OCI-LY1 (cell line): ENCODE results near the gene MAN1B1.

Source experiments
- H2AFZ ChIP-seq: fragments of 200-600 bp; sonication (generic), shearing (Covaris generic); 2 replicates; pipeline ENCODE4 v1.6.0; 2014; ENCODE audit warnings: antibody characterized with exemption, mild to moderate bottlenecking, low read length
- H3F3A ChIP-seq: fragments of 200-600 bp; sonication (generic), shearing (Covaris generic); 2 replicates; pipeline ENCODE4 v1.6.0; 2014; ENCODE audit warnings: mild to moderate bottlenecking, antibody characterized with exemption, low read length, moderate library complexity; ENCODE audit not compliant: insufficient read depth
- H3K27ac ChIP-seq: fragments of 200-600 bp; sonication (generic); 2 replicates; pipeline ENCODE4 v1.5.1; 2014; ENCODE audit warnings: low read length, mixed run types, mild to moderate bottlenecking, low read depth; ENCODE audit not compliant: poor library complexity, severe bottlenecking
- H3K27me3 ChIP-seq: fragments of 200-600 bp; sonication (generic); 2 replicates; pipeline ENCODE4 v1.6.0; 2014; ENCODE audit warnings: antibody characterized with exemption, mild to moderate bottlenecking, low read length, moderate library complexity; ENCODE audit not compliant: insufficient read depth
- H3K36me3 ChIP-seq: fragments of 200-600 bp; sonication (generic); 2 replicates; pipeline ENCODE4 v1.6.1; 2014; ENCODE audit warnings: mild to moderate bottlenecking, antibody characterized with exemption, low read length, moderate library complexity, mixed read lengths; ENCODE audit not compliant: insufficient read depth
- H3K4me1 ChIP-seq: fragments of 200-600 bp; sonication (generic); 2 replicates; pipeline ENCODE4 v1.5.1; 2014; ENCODE audit warnings: mild to moderate bottlenecking, low read length, moderate library complexity; ENCODE audit not compliant: insufficient read depth, severe bottlenecking
- H3K4me2 ChIP-seq: fragments of 200-600 bp; sonication (generic), shearing (Covaris generic); 2 replicates; pipeline ENCODE4 v1.6.1; 2014; ENCODE audit warnings: low read length
- H3K4me3 ChIP-seq: fragments of 200-600 bp; sonication (generic); 2 replicates; pipeline ENCODE4 v1.5.1; 2014; ENCODE audit warnings: low read length, low read depth, mild to moderate bottlenecking, mixed read lengths; ENCODE audit not compliant: poor library complexity, severe bottlenecking
- H3K79me2 ChIP-seq: fragments of 200-600 bp; shearing (Covaris generic); 2 replicates; pipeline ENCODE4 v1.6.1; 2016; ENCODE audit warnings: mixed run types, low read length, mixed read lengths; ENCODE audit not compliant: insufficient read depth
- H3K9ac ChIP-seq: fragments of 200-600 bp; sonication (generic), shearing (Covaris generic); 2 replicates; pipeline ENCODE4 v1.6.1; 2014; ENCODE audit warnings: mild to moderate bottlenecking, low read length, mixed read lengths
- H3K9me2 ChIP-seq: fragments of 200-600 bp; sonication (generic), shearing (Covaris generic); 2 replicates; pipeline ENCODE4 v1.6.1; 2014; ENCODE audit warnings: low read depth, mild to moderate bottlenecking, low read length, mixed read lengths
- H3K9me3 ChIP-seq: fragments of 200-600 bp; shearing (Covaris generic); 2 replicates; pipeline ENCODE4 v1.6.1; 2014; ENCODE audit warnings: low read length, mixed read lengths
- H4K20me1 ChIP-seq: fragments of 200-600 bp; sonication (generic), shearing (Covaris generic); 2 replicates; pipeline ENCODE4 v1.6.0; 2016; ENCODE audit warnings: mild to moderate bottlenecking, low read length; ENCODE audit not compliant: insufficient read depth
- EZH2 ChIP-seq: fragments of 200-600 bp; sonication (generic), shearing (Covaris generic); IDR thresholded peaks from 2 replicates; pipeline ENCODE4 v1.8.0; 2017; ENCODE audit warnings: borderline replicate concordance, mixed run types, mild to moderate bottlenecking, antibody characterized with exemption, low read length, moderate library complexity, mixed read lengths
- TF ChIP-seq, protein P1 (sequence below): fragments of 200-600 bp; sonication (generic), shearing (Covaris generic); IDR thresholded peaks from 2 replicates; pipeline ENCODE4 v1.5.1; 2017; ENCODE audit warnings: mild to moderate bottlenecking, antibody characterized with exemption, low read length, moderate library complexity, mixed read lengths

Gene MAN1B1

DNA sequence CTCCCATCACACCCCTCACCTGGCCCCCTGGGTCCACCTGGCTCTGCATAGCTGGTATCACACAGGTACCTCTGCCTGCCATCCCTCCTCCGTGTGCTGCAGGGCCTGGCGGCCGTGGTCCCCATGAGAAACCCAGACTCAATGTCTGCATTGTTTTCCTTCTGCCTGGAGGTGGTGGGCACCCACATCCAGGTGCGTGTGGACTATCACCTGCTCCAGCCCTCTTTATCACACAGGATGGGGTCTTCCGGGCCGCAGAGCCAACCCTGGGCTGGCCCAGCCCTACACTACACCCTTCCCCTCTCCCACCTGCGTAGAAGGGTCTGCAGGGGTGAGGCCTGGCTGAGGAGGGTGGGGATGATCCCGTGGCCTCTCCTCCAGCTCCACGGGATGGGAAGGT, 47.9 kb upstream of the MAN1B1 start:
- H3K27ac ChIP-seq, result no peak overlapping the region
- no peaks in the 10 kb centered on the region for H3K4me1 ChIP-seq
- no peak overlapping the region for H3K9ac ChIP-seq
- no peaks in the 10 kb centered on the region for H3K79me2 ChIP-seq
- H3K9me3 ChIP-seq, result no peaks in the 10 kb centered on the region
- no peaks in the 10 kb centered on the region for H3F3A ChIP-seq
- no peak overlapping the region for H2AFZ ChIP-seq
- H3K27me3 ChIP-seq, result peaks cover 16% of the 10 kb centered on the region; the same call in 1 of the 2 replicates
- TF ChIP-seq, protein P1, sequence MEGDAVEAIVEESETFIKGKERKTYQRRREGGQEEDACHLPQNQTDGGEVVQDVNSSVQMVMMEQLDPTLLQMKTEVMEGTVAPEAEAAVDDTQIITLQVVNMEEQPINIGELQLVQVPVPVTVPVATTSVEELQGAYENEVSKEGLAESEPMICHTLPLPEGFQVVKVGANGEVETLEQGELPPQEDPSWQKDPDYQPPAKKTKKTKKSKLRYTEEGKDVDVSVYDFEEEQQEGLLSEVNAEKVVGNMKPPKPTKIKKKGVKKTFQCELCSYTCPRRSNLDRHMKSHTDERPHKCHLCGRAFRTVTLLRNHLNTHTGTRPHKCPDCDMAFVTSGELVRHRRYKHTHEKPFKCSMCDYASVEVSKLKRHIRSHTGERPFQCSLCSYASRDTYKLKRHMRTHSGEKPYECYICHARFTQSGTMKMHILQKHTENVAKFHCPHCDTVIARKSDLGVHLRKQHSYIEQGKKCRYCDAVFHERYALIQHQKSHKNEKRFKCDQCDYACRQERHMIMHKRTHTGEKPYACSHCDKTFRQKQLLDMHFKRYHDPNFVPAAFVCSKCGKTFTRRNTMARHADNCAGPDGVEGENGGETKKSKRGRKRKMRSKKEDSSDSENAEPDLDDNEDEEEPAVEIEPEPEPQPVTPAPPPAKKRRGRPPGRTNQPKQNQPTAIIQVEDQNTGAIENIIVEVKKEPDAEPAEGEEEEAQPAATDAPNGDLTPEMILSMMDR, result no peak
- H4K20me1 ChIP-seq, result no peaks in the 10 kb centered on the region
- no peaks in the 10 kb centered on the region for H3K9me2 ChIP-seq
- H3K4me3 ChIP-seq, result no peak overlapping the region
- no peaks in the 10 kb centered on the region for H3K36me3 ChIP-seq
- no peak overlapping the region for H3K4me2 ChIP-seq

DNA sequence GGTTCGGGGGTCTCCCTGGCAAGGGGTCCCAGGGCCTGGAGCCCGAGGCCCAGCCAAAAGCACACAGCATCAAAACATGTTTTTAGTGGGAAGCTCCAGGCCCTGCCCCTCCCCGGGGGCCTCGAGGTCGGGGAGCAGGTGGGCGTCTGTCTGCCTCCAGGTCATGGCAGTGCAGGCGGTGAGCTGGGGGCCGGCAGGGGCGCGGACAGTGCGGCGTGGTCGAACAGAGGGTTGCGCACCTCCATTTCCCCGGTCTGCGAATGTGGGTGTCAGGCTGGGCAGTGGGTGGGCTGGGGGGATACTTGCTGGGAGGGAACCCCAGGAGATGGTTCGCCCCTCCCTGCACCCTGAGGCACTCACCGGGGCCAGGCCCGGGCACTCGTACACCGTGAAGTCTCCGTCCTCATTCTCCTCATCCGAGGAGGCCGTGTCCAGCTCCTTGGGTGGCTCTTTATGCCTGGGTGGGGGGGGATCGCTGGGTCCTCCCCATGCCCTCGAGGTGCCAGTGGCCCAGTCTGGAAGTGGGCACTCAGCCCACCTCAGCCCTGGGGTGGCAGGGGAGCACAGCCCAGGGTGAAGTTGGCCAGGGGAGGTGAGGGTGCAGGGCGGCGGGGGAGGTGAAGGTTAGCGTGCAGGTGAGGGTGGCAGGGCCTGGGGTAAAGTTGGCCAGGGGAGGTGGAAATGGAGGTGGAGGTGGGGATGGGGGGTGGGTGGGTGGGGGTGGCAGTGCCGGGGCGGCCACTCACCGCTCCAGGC, 47.0 kb upstream of the MAN1B1 start:
- Histone ChIP-seq H3K27me3 (peaks cover 18% of the 10 kb centered on the region; the same call in 1 of the 2 replicates), H4K20me1 (no peaks in the 10 kb centered on the region), H3K9me2 (no peaks in the 10 kb centered on the region), H3K9ac (no peak overlapping the region), H3K9me3 (no peaks in the 10 kb centered on the region), H3K4me3 (no peak overlapping the region), H3K27ac (no peak overlapping the region), H3F3A (no peaks in the 10 kb centered on the region), H3K4me1 (no peaks in the 10 kb centered on the region), H2AFZ (no peak overlapping the region), H3K4me2 (no peak overlapping the region), H3K79me2 (no peaks in the 10 kb centered on the region), H3K36me3 (no peaks in the 10 kb centered on the region)
- TF ChIP-seq EZH2, result no peak
- TF ChIP-seq, protein P1, result no peak

DNA sequence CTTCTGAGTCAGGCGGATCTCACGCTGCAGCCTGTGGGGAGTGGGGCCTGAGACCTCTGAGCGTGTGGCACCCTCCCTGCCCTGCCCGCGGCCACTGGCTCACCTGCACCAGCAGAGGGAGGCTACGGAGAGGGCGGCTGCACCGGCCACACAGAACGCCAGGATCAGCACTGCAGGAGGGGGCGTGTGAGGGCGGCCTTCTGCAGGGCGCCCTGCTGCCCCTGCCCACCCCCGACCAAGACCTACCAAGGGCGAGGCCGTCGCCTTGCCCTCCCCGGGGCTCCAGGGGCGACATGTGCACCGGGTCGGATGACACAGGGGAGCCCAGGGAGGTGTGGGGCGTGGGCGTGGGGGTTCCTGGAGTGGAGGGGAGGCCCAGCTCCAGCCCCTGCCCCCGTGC, 46.2 kb upstream of the MAN1B1 start:
- Histone ChIP-seq H3K9ac (no peak overlapping the region), H3K4me2 (no peak overlapping the region), H3K27ac (no peak overlapping the region), H3K79me2 (no peaks in the 10 kb centered on the region), H3K4me3 (no peak overlapping the region), H4K20me1 (no peaks in the 10 kb centered on the region), H3K9me3 (no peaks in the 10 kb centered on the region), H3K36me3 (no peaks in the 10 kb centered on the region), H2AFZ (no peak overlapping the region), H3K4me1 (no peaks in the 10 kb centered on the region), H3K27me3 (peaks cover 23% of the 10 kb centered on the region), H3F3A (no peaks in the 10 kb centered on the region), H3K9me2 (no peaks in the 10 kb centered on the region)
- TF ChIP-seq, protein P1, result no peak
